Cardiac fibroblast (primary cell): Measurements from ENCODE around the gene METTL26.
"Not testable (repeated sequence)": the region's sequence is repeated elsewhere in the genome, so short reads cannot be mapped to it uniquely, and the experiment has no call there.

Experiments
- DNase-seq, 2 donors: peaks; one replicate each; pipeline versions ENCODE4 v3.0.0 to v3.0.0-alpha.2; 2010; ENCODE audit warnings: low read depth in 2 of 2
- H3K4me3 ChIP-seq, 2 donors: replicated peaks in 1 of 2; 1 replicate in 1 of 2; 2 replicates in 1 of 2; pipeline ENCODE4 v1.5.1; 2011; ENCODE audit warnings: low read depth in 2 of 2, low read length in 2 of 2, mild to moderate bottlenecking in 2 of 2, moderate library complexity in 1 of 2
- TF ChIP-seq, protein P1 (sequence below): IDR thresholded peaks from one replicate; pipeline ENCODE4 v1.5.1; 2011; ENCODE audit warnings: low read depth, mild to moderate bottlenecking, low read length, inconsistent platforms

The METTL26 gene

DNA sequence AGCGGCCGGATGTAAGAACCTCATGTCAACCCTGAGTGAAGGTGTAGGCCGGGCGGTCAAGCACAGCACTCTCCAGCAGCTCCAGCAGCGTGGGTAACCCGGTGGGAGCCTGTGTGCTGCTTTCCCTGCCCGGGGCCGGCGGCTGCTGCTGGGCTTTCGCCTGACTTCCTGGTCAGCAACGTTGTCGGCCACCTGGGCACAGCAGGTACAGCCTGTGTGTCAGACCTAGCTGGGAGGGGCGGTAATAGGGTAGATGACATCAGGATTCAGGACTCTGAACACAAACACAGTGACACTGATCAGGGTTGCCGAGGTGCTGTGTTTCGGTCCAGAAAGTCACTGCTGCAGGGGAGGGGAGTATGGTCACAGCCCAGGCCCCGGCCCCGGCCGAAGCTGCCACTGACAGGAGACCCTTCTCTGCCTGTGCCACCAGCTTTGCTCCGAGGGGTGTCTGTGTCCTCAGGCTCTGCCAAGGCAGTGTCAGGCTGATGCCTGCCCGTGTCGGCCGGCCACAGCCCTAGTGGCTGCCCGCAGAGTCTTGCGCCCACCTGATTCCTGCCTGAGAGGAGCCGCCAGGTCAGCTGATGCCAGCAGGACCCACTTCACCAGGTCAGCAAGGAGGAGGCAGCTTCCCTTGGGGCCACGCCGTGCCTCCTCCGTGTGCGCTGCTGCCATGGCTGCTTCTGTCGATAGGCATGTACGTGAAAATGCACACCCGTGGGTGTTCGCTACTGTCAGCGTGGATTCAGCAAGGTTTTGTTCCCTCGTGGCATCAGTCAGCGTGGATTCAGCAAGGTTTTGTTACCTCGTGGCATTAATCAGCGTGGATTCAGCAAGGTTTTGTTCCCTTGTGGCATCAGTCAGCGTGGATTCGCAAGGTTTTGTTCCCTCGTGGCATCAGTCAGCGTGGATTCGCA lies 37.0 kb downstream of the METTL26 start:
- no peak for DNase-seq
- TF ChIP-seq, protein P1, sequence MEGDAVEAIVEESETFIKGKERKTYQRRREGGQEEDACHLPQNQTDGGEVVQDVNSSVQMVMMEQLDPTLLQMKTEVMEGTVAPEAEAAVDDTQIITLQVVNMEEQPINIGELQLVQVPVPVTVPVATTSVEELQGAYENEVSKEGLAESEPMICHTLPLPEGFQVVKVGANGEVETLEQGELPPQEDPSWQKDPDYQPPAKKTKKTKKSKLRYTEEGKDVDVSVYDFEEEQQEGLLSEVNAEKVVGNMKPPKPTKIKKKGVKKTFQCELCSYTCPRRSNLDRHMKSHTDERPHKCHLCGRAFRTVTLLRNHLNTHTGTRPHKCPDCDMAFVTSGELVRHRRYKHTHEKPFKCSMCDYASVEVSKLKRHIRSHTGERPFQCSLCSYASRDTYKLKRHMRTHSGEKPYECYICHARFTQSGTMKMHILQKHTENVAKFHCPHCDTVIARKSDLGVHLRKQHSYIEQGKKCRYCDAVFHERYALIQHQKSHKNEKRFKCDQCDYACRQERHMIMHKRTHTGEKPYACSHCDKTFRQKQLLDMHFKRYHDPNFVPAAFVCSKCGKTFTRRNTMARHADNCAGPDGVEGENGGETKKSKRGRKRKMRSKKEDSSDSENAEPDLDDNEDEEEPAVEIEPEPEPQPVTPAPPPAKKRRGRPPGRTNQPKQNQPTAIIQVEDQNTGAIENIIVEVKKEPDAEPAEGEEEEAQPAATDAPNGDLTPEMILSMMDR: no peak
- H3K4me3 ChIP-seq: no peak overlapping the region

DNA sequence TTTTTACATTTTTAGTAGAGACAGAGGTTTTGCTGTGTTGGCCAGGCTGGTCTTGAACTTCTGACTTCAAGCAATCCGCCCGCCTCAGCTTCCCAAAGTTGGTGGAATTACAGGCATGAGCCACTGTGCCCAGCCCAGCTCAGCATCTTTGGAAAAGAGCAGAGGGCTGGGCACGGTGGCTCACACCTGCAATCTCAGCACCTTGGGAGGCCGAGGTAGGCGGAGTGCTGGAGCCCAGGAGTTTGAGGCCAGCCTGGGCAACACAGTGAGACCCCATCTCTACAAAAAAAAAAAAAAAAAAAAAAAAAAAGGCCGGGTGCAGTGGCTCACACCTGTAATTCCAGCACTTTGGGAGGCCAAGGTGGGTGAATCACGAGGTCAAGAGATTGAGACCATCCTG lies 38.5 kb downstream of the METTL26 start:
- not testable (repeated sequence) for H3K4me3 ChIP-seq, DNase-seq

DNA sequence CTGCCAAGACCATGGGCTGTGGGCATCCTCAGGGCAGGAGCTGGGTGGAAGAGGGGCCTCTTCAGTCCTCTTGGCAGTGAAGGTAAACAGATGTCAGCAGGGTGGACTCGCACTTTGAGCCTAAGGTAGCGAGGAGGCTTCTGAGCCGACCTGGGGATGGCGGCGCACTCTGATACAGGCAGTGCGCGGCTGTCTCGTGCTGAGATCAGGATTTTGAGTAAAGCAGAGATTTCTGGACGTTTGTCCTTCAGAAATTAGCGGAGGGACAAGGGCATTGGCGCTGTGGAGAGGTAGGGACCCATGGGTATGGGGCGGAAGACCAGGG lies 39.4 kb downstream of the METTL26 start:
- H3K4me3 ChIP-seq: no peak overlapping the region
- no peak for DNase-seq
- TF ChIP-seq, protein P1: no peak

DNA sequence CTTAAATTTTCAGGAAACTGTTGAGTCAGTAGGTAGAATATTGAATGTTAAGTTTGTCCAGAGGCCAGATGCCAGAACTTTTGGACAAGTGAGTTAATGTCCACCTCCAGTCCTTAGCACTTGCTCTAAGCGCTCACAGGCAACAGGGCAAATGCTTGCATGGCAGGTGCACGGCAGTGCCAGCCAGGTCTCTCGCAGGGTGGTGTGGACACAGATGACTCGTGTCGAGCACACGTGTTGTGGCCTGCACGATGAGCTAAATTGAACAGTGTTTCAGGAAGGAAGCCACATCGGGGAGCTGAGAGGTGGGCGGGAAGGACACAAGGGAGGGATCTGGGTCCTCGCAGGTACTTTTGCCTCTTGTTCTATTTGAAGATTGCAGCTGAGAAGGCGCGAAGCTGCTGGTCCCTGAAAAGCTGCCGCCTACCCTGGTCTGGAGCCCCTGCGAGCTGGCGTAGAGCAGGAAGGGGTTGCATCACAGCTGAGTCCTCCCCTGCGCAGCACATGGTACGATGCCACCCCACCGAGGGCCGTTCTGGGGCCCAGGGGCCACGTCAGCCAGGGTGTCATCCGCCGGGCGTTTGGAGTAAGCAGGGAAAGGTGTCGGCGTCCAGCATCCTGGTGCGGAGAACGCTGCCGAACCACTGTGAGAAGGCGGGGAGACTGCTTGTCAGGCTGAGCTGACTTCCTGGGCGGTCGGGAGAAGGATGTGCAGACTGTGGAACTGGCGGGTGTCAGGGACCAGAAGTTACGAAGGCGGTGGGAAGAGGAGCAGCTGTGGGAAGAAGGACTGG lies 40.0 kb downstream of the METTL26 start:
- H3K4me3 ChIP-seq: no peak overlapping the region
- no peak for DNase-seq
- TF ChIP-seq, protein P1: no peak

DNA sequence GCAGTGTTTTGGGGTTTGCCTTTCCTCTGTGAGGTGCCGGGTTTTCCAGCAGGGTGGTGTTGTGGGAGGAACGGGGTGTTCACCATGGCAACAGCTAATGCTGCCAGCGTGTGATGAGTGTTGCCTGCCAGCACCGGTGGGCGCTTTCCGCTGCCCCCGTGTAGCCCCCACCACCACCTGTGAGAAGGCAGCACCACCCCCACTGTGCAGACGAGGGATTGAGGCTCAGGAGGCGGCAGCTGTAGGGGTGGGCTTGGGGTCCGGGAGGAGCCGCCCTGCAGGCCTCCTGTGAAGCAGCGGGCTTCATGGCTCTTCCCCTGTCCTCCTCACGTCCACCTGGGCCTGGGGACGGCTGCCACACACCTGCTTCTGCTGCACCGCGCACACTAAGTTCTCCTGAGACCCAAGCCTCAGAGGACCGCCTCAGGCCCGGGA lies 41.0 kb downstream of the METTL26 start:
- H3K4me3 ChIP-seq: no peak overlapping the region
- DNase-seq: no peak
- TF ChIP-seq, protein P1: no peak

DNA sequence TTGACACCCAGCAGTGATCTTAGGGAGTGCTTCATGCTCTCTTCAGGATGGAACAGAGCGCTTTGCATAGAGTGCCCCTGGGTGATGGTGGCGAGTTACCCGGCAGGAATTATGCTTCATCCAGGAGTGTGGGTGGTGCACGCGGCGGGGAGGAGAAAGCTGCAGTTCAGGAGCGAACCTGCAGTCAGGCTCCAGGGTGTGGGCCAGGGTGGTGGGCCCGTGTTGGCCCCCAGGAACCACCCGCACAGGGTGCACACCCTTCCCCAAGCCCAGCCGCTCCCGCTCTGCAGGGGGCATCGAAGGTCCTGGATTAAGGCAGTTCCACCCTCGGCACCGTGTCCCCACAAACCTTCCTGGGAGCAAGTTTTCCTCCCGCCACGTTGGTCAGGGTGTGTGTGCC lies 42.3 kb downstream of the METTL26 start:
- TF ChIP-seq, protein P1: no peak
- DNase-seq: no peak
- H3K4me3 ChIP-seq: no peak overlapping the region

DNA sequence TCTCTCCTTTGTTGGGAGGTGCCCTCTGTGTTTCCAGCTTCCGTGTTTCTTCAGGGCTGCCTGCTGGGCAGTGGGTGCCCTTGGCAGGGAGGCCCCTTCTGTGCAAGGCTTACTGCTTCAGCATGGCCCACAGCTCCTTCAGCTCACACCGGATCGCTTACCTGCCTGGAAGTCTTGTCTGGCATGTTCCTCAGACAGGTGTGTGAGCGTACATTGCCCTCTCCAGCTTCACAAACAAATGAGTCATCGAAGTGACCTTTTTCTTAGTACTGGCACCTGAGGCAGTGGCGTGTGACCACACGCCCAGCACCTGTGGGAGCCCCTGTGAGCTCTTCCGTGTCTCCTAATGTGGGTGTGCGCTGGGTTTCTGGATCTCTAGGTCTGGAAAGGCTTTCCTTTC lies 42.7 kb downstream of the METTL26 start:
- H3K4me3 ChIP-seq: no peak overlapping the region
- no peak for DNase-seq
- TF ChIP-seq, protein P1: no peak
